ENCODE results near the gene SGMS1.

DNA sequence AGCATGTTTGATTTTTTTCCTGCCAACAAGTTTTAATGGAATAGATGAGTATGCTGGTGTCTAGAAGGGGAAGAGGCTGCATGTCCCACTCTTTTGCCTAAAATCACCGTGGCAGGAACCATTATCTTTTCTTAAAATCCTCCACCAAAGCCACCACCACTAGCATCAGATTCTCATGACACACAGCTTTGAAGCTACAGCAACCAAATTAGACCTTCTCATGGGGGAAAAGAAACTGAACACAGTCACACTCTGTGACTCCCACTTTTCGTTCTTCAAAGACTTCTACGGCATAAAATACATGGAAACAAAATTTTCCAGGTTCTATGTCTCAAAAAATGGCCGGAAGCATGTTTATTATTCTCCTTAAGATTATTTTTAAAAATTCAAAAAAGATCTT is 81.8 kb downstream of the SGMS1 start:
- TF ChIP-seq POLR2A (IDR thresholded peaks at IDR 0.05; ENCODE audit: low read depth, low read length): no peak
- no peak for TF ChIP-seq POLR2AphosphoS5 (IDR thresholded peaks at IDR 0.05; ENCODE audit: low read depth, low read length)
- TF ChIP-seq TAF1 (IDR thresholded peaks at IDR 0.05; ENCODE audit: low read depth, low read length): no peak
- TF ChIP-seq POU2F2 (IDR thresholded peaks at IDR 0.05; ENCODE audit: low read depth, low read length): no peak

Data from GM12891 (cell line).